Dedifferentiated amniotic fluid mesenchymal stem cell (primary cell): ENCODE data around the gene ELFN1.

ENCODE experiments used
- DNase-seq: peaks from one replicate; pipeline ENCODE4 v3.0.0-alpha.2; 2016; ENCODE audit errors: extremely low spot score

Gene ELFN1

GRCh38 chr7:1741751-1742554 lies 71.9 kb downstream of the ELFN1 start:
- no peak for DNase-seq

- no peak for DNase-seq
These were observed 72.7 kb downstream of the ELFN1 start for GRCh38 chr7:1742555-1743303.

GRCh38 chr7:1743481-1744230 lies 73.6 kb downstream of the ELFN1 start:
- DNase-seq = no peak

GRCh38 chr7:1744296-1745017 lies 74.4 kb downstream of the ELFN1 start:
- no peak for DNase-seq

- no peak for DNase-seq
These were observed 75.0 kb downstream of the ELFN1 start for GRCh38 chr7:1745018-1745532.

GRCh38 chr7:1745576-1746490 lies 75.8 kb downstream of the ELFN1 start:
- no peak for DNase-seq

GRCh38 chr7:1746491-1746975 lies 76.5 kb downstream of the ELFN1 start:
- DNase-seq = no peak

GRCh38 chr7:1747004-1747801 lies 77.1 kb downstream of the ELFN1 start:
- DNase-seq = no peak

GRCh38 chr7:1748076-1748838 lies 78.2 kb downstream of the ELFN1 start:
- no peak for DNase-seq

GRCh38 chr7:1748839-1749173 lies 78.7 kb downstream of the ELFN1 start:
- DNase-seq = no peak

- DNase-seq = no peak
These were observed 79.3 kb downstream of the ELFN1 start for GRCh38 chr7:1749351-1749863.

- no peak for DNase-seq
These were observed 79.9 kb downstream of the ELFN1 start for GRCh38 chr7:1749864-1750466.

GRCh38 chr7:1750541-1751021 lies 80.5 kb downstream of the ELFN1 start:
- DNase-seq = no peak

GRCh38 chr7:1752111-1752510 lies 82.0 kb downstream of the ELFN1 start:
- DNase-seq = no peak

GRCh38 chr7:1752771-1753563 lies 82.9 kb downstream of the ELFN1 start:
- DNase-seq = no peak

- DNase-seq = no peak
These were observed 83.4 kb downstream of the ELFN1 start for GRCh38 chr7:1753564-1753867.

GRCh38 chr7:1754345-1754908 lies 84.3 kb downstream of the ELFN1 start:
- no peak for DNase-seq
